Occipital lobe (tissue), 2 donors: Measurements from ENCODE around the gene MESD. TPM values are rescaled to one million over a fixed set of nuclear protein-coding genes. Genes with fewer than 3 reads are reported as not detected.
"Not testable (repeated sequence)": the region's sequence is repeated elsewhere in the genome, so short reads cannot be mapped to it uniquely, and the experiment has no call there.

Experiments used
- DNase-seq: peaks from one replicate; lab custom pipeline; 2025; lab: John Stamatoyannopoulos, UW
- total RNA-seq: library from RNA; depleted of rRNA; stranded (reverse); fragments of >200 nt; gene quantifications from one replicate; pipeline ENCODE4 v1.2.3, GENCODE V29; 2014

MESD gene
- total RNA-seq, 1 donor from 2014 or later = 14.7 TPM

GRCh38 chr15:80966431-80967197 is 23.0 kb downstream of the MESD start:
- no peak for DNase-seq

- not testable (repeated sequence) for DNase-seq
Observed at GRCh38 chr15:80965454-80965853, 24.2 kb downstream of the MESD start.

- DNase-seq = no peak
Observed at GRCh38 chr15:80958818-80959495, 30.7 kb downstream of the MESD start.

GRCh38 chr15:80957976-80958375 is 31.6 kb downstream of the MESD start:
- no peak for DNase-seq

GRCh38 chr15:80957556-80957955 is 32.1 kb downstream of the MESD start:
- DNase-seq = no peak

- DNase-seq = peak; percentile 44
Observed at GRCh38 chr15:80955571-80956452, 33.8 kb downstream of the MESD start.

- DNase-seq = no peak
Observed at GRCh38 chr15:80953953-80954778, 35.5 kb downstream of the MESD start.

- DNase-seq = no peak
Observed at GRCh38 chr15:80953001-80953952, 36.3 kb downstream of the MESD start.

GRCh38 chr15:80951941-80952340 is 37.7 kb downstream of the MESD start:
- DNase-seq = no peak

- no peak for DNase-seq
Observed at GRCh38 chr15:80950291-80951078, 39.1 kb downstream of the MESD start.

GRCh38 chr15:80949756-80950155 is 39.9 kb downstream of the MESD start:
- DNase-seq = no peak

GRCh38 chr15:80948651-80949292 is 40.8 kb downstream of the MESD start:
- no peak for DNase-seq

GRCh38 chr15:80946576-80946975 is 43.0 kb downstream of the MESD start:
- peak; percentile 5 for DNase-seq

GRCh38 chr15:80945605-80946004 is 44.0 kb downstream of the MESD start:
- no peak for DNase-seq

- no peak for DNase-seq
Observed at GRCh38 chr15:80944818-80945217, 44.8 kb downstream of the MESD start.

GRCh38 chr15:80942746-80943565 is 46.7 kb downstream of the MESD start:
- DNase-seq = peak; percentile 58

- no peak for DNase-seq
Observed at GRCh38 chr15:80942266-80942665, 47.4 kb downstream of the MESD start.

- DNase-seq = no peak
Observed at GRCh38 chr15:80940851-80941250, 48.8 kb downstream of the MESD start.
